HepG2 (cell line): ENCODE results near the gene EPHA6.

Experiments
- CREB1 ChIP-seq, 2 experiments: fragments of 450-650 bp in 1 of 2; IDR thresholded peaks; 2 replicates each; pipeline ENCODE4 v1.6.1; 2016 to 2017; ENCODE audit warnings: control low read depth in 1 of 2, mild to moderate bottlenecking in 1 of 2, missing compliant biosample characterization in 1 of 2, missing genetic modification characterization in 1 of 2
- EZH2 ChIP-seq: conservative IDR thresholded peaks from 2 replicates; pipeline ENCODE4 v1.6.1; 2012; ENCODE audit warnings: mild to moderate bottlenecking, low read depth, low read length, moderate library complexity
- HDAC2 ChIP-seq: sonication (generic); formaldehyde crosslinking; IDR thresholded peaks from 2 replicates; pipeline ENCODE4 v1.4.0; 2020; ENCODE audit warnings: missing genetic modification reagents
- NR3C1 ChIP-seq: sonication (generic); formaldehyde crosslinking; IDR thresholded peaks from 2 replicates; pipeline ENCODE4 v1.4.0; 2020; ENCODE audit warnings: missing genetic modification reagents
- POLR2AphosphoS5 ChIP-seq: IDR thresholded peaks from 2 replicates; pipeline ENCODE4 v1.6.1; 2012; ENCODE audit warnings: low read depth, low read length
- RFXAP ChIP-seq: sonication (generic); formaldehyde crosslinking; IDR thresholded peaks from 2 replicates; pipeline ENCODE4 v1.4.0; 2020; ENCODE audit warnings: missing genetic modification reagents, borderline replicate concordance
- U2AF1 ChIP-seq: fragments of 200-400 bp; formaldehyde crosslinking; optimal IDR thresholded peaks from 2 replicates; pipeline ENCODE3; 2017; ENCODE audit warnings: mild to moderate bottlenecking, low read depth, low read length
- ZFP36 ChIP-seq: fragments of 150-350 bp; IDR thresholded peaks from 2 replicates; pipeline ENCODE4 v1.6.1; 2018; ENCODE audit warnings: borderline replicate concordance, low read length, low read depth; ENCODE audit not compliant: partially characterized antibody
- ZNF263 ChIP-seq: sonication (generic); formaldehyde crosslinking; IDR thresholded peaks from 2 replicates; pipeline ENCODE4 v1.4.0; 2020; ENCODE audit warnings: missing genetic modification reagents
- TF ChIP-seq, protein P1 (sequence below): sonication (generic); formaldehyde crosslinking; IDR thresholded peaks from 2 replicates; pipeline ENCODE4 v1.4.0; 2020; ENCODE audit warnings: missing genetic modification reagents

DNA sequence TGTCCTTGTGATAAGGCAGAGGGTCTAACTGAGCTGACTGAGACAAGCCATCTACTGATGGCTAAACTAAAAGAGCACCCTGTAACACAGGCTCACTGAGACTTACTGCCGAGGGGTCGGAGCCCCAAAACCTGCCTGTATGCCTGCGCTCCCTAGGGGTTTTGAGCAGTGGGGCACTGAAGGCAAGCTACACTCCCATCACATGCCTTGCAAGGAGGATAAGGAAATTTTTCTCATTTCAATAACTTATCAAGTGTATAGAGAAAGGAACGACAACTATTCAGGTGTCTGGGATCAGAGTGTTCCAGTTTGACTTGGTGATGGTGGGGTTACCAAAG lies 292.2 kb downstream of the EPHA6 start:
- no peak for TF ChIP-seq CREB1 (IDR thresholded peaks at IDR 0.05)
- no peak for TF ChIP-seq CREB1 (CRISPR knock-in tag; IDR thresholded peaks at IDR 0.05)
- TF ChIP-seq EZH2 = no peak
- TF ChIP-seq, protein P1, sequence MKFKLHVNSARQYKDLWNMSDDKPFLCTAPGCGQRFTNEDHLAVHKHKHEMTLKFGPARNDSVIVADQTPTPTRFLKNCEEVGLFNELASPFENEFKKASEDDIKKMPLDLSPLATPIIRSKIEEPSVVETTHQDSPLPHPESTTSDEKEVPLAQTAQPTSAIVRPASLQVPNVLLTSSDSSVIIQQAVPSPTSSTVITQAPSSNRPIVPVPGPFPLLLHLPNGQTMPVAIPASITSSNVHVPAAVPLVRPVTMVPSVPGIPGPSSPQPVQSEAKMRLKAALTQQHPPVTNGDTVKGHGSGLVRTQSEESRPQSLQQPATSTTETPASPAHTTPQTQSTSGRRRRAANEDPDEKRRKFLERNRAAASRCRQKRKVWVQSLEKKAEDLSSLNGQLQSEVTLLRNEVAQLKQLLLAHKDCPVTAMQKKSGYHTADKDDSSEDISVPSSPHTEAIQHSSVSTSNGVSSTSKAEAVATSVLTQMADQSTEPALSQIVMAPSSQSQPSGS (CRISPR knock-in tag) = no peak
- TF ChIP-seq RFXAP (CRISPR knock-in tag) = no peak
- no peak for TF ChIP-seq ZFP36
- TF ChIP-seq POLR2AphosphoS5 = no peak
- no peak for TF ChIP-seq U2AF1
- no peak for TF ChIP-seq NR3C1 (CRISPR knock-in tag)
- TF ChIP-seq ZNF263 = no peak
- TF ChIP-seq HDAC2 (CRISPR knock-in tag) = no peak
